Nephron (organoid): Measurements from ENCODE around the gene AKR7A3.
"Not testable (repeated sequence)": the region's sequence is repeated elsewhere in the genome, so short reads cannot be mapped to it uniquely, and the experiment has no call there.

ENCODE experiments used
- H3K27ac Mint-ChIP-seq, 3 experiments: 2 replicates each; pipeline ENCODE4 v1.8.0; 2020; ENCODE audit warnings: mixed read lengths in 3 of 3, mild to moderate bottlenecking in 2 of 3, moderate library complexity in 1 of 3
- H3K27me3 Mint-ChIP-seq: 2 replicates; pipeline ENCODE4 v1.8.0; 2021; ENCODE audit warnings: low read depth, mild to moderate bottlenecking, moderate library complexity, mixed read lengths
- H3K36me3 Mint-ChIP-seq: 2 replicates; pipeline ENCODE4 v1.8.0; 2020; ENCODE audit warnings: low read depth, mixed read lengths
- H3K4me1 Mint-ChIP-seq: 2 replicates; pipeline ENCODE4 v1.8.0; 2020; ENCODE audit warnings: mixed read lengths
- H3K4me3 Mint-ChIP-seq, 3 experiments: 2 replicates each; pipeline ENCODE4 v1.8.0; 2020; ENCODE audit warnings: mild to moderate bottlenecking in 3 of 3, mixed read lengths in 3 of 3, moderate library complexity in 2 of 3
- H3K9me3 Mint-ChIP-seq: 2 replicates; pipeline ENCODE4 v1.8.0; 2020; ENCODE audit warnings: mixed read lengths
- TF ChIP-seq, protein P1 (sequence below), 3 experiments: fragments of 200-600 bp; sonication (generic); IDR thresholded peaks; one replicate each; pipeline ENCODE4 v1.5.0; 2021; ENCODE audit warnings: antibody characterized with exemption in 3 of 3; ENCODE audit not compliant: unreplicated experiment in 3 of 3

The AKR7A3 gene

DNA sequence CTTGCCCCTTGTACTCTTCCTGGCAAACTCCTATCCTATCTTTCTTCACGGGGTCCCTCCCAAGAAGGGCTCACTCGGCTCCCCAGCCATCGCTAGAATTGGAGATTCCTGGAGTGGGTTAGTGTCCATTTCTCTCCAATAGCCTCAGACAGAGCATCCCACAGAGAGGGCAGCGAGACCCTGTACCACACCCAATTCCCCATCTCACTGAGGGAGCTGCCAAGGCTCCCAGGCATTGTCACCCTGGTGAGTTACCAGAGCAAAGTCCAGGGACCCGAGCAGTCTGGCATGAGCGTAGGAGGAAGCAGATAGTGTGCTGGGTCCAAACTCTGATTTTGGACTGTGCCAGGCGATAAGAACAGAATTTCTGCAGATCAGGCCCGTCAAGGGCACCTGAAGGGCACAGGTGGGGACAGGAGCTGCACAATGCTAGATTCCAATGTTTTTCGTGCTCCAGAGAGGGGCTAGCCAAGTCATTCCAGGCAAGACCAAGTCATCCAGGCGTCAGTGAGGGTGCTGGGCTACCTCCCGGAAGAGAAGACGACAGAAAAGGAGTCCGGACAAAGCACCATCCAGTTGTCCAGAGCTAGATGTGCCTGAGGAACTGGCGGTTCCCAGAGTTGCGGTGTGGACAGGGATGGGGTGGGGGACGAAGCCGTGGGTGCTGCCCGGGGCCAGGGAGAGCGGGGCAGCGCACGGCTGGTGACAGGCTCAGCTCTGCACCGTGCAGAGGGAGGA, 15.3 kb downstream of the AKR7A3 start:
- Mint-ChIP-seq H3K4me1 (no peaks in the 10 kb centered on the region), H3K36me3 (peaks cover 12% of the 10 kb centered on the region), H3K4me3 (no peak overlapping the region), H3K27ac (no peak overlapping the region), H3K9me3 (peaks cover 6% of the 10 kb centered on the region), H3K27me3 (no peaks in the 10 kb centered on the region)
- TF ChIP-seq, protein P1, sequence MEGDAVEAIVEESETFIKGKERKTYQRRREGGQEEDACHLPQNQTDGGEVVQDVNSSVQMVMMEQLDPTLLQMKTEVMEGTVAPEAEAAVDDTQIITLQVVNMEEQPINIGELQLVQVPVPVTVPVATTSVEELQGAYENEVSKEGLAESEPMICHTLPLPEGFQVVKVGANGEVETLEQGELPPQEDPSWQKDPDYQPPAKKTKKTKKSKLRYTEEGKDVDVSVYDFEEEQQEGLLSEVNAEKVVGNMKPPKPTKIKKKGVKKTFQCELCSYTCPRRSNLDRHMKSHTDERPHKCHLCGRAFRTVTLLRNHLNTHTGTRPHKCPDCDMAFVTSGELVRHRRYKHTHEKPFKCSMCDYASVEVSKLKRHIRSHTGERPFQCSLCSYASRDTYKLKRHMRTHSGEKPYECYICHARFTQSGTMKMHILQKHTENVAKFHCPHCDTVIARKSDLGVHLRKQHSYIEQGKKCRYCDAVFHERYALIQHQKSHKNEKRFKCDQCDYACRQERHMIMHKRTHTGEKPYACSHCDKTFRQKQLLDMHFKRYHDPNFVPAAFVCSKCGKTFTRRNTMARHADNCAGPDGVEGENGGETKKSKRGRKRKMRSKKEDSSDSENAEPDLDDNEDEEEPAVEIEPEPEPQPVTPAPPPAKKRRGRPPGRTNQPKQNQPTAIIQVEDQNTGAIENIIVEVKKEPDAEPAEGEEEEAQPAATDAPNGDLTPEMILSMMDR (IDR thresholded peaks at IDR 0.05; ENCODE audit: unreplicated experiment in 3 of 3) = no peak

DNA sequence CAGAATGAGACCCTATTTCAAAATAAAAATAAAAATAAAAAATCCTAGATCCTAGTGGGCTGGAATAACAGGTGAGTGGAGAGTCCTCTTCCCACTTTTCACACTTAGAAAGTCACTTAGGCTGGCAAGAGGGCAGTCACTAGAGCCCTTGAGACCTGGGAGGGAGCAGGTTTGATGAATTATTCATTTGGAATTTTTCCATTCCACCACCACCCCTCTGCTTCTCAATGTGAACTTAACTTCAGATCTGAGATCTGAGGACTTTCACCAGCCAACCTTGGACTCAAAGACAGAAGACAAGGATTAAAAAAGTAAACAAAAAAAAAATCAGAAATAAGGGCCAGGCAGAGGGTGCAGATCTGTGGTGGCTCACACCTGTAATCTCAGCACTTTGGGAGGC, 16.5 kb downstream of the AKR7A3 start:
- H3K27ac Mint-ChIP-seq = peak overlapping the region in 1 of 3 experiments; percentile 58
- H3K27me3 Mint-ChIP-seq = no peaks in the 10 kb centered on the region
- no peak overlapping the region for H3K4me3 Mint-ChIP-seq
- peaks cover 6% of the 10 kb centered on the region for H3K9me3 Mint-ChIP-seq
- H3K36me3 Mint-ChIP-seq = peaks cover 12% of the 10 kb centered on the region
- TF ChIP-seq, protein P1 (IDR thresholded peaks at IDR 0.05; ENCODE audit: unreplicated experiment in 3 of 3) = no peak
- H3K4me1 Mint-ChIP-seq = no peaks in the 10 kb centered on the region

DNA sequence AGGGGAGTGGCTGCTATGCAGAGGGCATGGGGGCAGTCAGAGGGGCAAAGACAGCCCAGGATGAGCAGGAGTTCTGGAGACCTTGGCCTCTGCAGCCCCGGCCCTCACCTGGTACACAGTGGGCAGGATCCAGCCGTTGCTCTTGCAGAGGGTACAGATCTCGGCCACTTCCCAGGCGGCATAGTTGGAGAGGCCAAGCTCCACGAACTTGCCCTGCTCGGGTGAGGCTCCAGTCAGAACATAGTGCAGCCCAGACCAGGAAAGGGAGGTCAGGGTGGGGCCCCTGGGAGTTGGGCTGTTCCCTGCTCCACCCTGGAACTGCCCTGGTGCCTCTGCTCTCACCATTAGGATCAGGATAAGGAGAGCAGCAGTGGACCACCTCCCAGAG, 18.2 kb downstream of the AKR7A3 start:
- not testable (repeated sequence) for H3K27me3 Mint-ChIP-seq, H3K9me3 Mint-ChIP-seq, H3K4me1 Mint-ChIP-seq, H3K27ac Mint-ChIP-seq, H3K36me3 Mint-ChIP-seq, H3K4me3 Mint-ChIP-seq

DNA sequence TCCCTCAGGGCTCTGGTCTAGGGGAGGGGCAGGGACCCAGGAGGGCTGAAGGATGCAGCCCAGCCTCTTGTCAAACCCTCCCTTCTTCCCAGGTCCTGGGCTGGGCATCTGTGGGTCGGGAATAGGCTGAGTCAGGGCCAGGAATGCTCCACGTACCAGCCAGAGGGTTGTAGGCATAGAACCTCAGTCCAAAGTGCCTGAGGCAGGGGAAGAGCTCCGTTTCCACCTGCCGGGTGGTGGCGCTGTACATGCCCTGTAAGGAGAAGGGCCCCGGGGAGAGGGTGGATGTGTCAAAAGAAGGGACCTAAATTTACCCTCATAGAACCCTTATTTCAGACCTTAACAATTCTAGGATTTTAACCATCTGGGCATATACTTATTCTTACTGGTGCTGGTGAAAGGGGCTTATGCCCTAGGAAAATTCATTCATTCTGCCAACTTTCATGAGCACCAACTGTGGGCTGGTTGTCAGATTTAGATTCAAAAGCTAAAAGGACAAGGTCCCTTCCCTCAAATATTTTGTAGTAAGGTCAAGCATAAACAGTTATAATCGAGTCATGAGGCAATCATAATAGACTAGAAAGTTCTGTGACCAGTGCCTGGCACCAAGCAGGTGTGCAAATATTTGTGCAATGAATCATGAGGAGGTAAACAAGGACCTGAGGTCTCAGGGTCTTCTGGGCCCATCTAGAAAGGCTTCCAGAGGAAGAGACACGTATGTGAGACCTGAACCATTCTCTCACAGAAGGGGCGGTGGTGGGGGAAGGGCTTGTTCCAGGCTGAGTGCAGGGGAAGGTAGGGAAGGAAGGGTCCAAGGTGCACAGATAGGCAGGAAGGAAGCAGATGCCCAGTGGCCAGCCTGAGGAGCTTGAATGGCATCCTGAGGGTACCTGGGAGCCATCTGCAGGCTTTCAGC, 18.9 kb downstream of the AKR7A3 start:
- not testable (repeated sequence) for H3K27ac Mint-ChIP-seq, H3K9me3 Mint-ChIP-seq, H3K36me3 Mint-ChIP-seq, H3K4me1 Mint-ChIP-seq, H3K4me3 Mint-ChIP-seq, H3K27me3 Mint-ChIP-seq

DNA sequence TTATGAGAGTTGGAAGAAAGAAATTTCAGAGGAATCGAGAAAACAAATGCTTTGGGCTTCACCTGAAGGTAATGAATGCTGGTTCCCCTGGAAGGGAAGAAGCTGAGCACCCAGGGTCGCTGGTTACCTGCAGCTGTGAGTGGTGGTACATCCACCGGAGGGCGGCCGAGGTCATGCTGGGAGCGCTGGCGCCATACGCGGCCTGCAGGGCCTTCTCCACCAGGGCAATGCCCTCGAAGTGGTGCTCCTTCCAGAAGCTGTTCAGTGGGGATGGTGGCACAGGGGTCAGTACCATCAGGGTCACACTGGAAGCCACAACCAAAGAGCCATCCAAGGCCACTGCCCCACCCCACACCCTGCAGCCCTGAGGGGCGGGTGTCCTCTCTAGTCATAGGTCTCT, 20.1 kb downstream of the AKR7A3 start:
- no peaks in the 10 kb centered on the region for H3K4me1 Mint-ChIP-seq
- no peaks in the 10 kb centered on the region for H3K9me3 Mint-ChIP-seq
- no peak overlapping the region for H3K4me3 Mint-ChIP-seq
- TF ChIP-seq, protein P1 (IDR thresholded peaks at IDR 0.05; ENCODE audit: unreplicated experiment in 3 of 3) = no peak
- no peak overlapping the region for H3K27ac Mint-ChIP-seq
- H3K27me3 Mint-ChIP-seq = no peaks in the 10 kb centered on the region
- H3K36me3 Mint-ChIP-seq = peaks cover 4% of the 10 kb centered on the region

DNA sequence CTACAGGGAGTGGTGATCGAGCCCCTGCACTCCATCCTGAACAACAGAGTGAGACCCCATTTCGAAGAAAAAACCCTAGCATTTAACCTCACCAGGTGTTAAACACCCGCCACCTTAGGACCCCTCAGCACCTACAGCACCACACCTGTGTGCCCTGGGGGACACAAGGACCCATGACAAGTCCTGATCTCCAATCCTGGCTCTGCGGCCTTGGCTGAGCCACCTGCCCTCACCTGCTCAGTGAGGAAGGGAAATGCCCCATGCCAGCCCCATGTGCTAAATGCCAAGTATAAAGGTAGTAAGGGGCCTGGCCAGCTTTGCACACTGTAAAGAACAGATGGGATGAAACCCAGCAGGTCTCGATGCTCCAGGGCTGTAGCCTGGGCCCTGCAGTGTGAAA, 25.8 kb downstream of the AKR7A3 start:
- H3K4me3 Mint-ChIP-seq = no peak overlapping the region
- no peaks in the 10 kb centered on the region for H3K9me3 Mint-ChIP-seq
- peaks cover 13% of the 10 kb centered on the region for H3K36me3 Mint-ChIP-seq
- H3K27ac Mint-ChIP-seq = no peak overlapping the region
- peaks cover 11% of the 10 kb centered on the region for H3K4me1 Mint-ChIP-seq
- TF ChIP-seq, protein P1 (IDR thresholded peaks at IDR 0.05; ENCODE audit: unreplicated experiment in 3 of 3) = no peak
- no peaks in the 10 kb centered on the region for H3K27me3 Mint-ChIP-seq
